HepG2 (cell line): ENCODE data around the gene SKP2. TPM values are rescaled to one million over a fixed set of nuclear protein-coding genes. Genes with fewer than 3 reads are reported as not detected.
A peak's percentile ranks its signal among the peaks of the same experiment; 100 is the strongest.

Experiments
- BHLHE40 ChIP-seq: IDR thresholded peaks from 2 replicates; pipeline ENCODE4 v1.6.1; 2011; ENCODE audit warnings: low read length, improper control_type of control experiment
- CREB1 ChIP-seq, 2 experiments: fragments of 450-650 bp in 1 of 2; IDR thresholded peaks; 2 replicates each; pipeline ENCODE4 v1.6.1; 2016 to 2017; ENCODE audit warnings: control low read depth in 1 of 2, mild to moderate bottlenecking in 1 of 2, missing compliant biosample characterization in 1 of 2, missing genetic modification characterization in 1 of 2
- E2F2 ChIP-seq: sonication (generic); formaldehyde crosslinking; IDR thresholded peaks from 2 replicates; pipeline ENCODE4 v1.4.0; 2020; ENCODE audit warnings: missing genetic modification reagents, borderline replicate concordance
- EHMT2 ChIP-seq: fragments of 200-600 bp; sonication (generic); IDR thresholded peaks from 2 replicates; pipeline ENCODE4 v1.7.0; 2017; ENCODE audit warnings: antibody characterized with exemption, low read depth, low read length, borderline replicate concordance
- KDM6A ChIP-seq: IDR thresholded peaks from 2 replicates; pipeline ENCODE4 v1.6.1; 2016; ENCODE audit warnings: low read depth
- MIER2 ChIP-seq: IDR thresholded peaks from 2 replicates; pipeline ENCODE4 v1.6.1; 2016; ENCODE audit warnings: missing biosample characterization, missing genetic modification reagents
- REST ChIP-seq, 2 experiments: IDR thresholded peaks; 2 replicates each; pipeline ENCODE4 v1.6.1; 2011 to 2012; ENCODE audit warnings: low read length in 2 of 2, borderline replicate concordance in 1 of 2, low read depth in 1 of 2, mild to moderate bottlenecking in 1 of 2, moderate library complexity in 1 of 2
- TBX2 ChIP-seq: sonication (generic); formaldehyde crosslinking; IDR thresholded peaks from 2 replicates; pipeline ENCODE4 v1.5.0; 2020; ENCODE audit warnings: missing genetic modification reagents, mild to moderate bottlenecking, borderline replicate concordance
- TGIF2 ChIP-seq: IDR thresholded peaks from 2 replicates; pipeline ENCODE4 v1.6.1; 2016; ENCODE audit warnings: control low read depth, missing compliant biosample characterization
- ZNF17 ChIP-seq: sonication (generic); formaldehyde crosslinking; IDR thresholded peaks from 2 replicates; pipeline ENCODE4 v1.5.0; 2020; ENCODE audit warnings: mild to moderate bottlenecking, missing genetic modification reagents
- ZNF33A ChIP-seq: sonication (generic); formaldehyde crosslinking; IDR thresholded peaks from 2 replicates; pipeline ENCODE4 v1.5.1; 2020; ENCODE audit warnings: missing genetic modification reagents, mild to moderate bottlenecking, moderate library complexity, borderline replicate concordance
- ZNF441 ChIP-seq: sonication (generic); formaldehyde crosslinking; IDR thresholded peaks from 2 replicates; pipeline ENCODE4 v1.7.0; 2021; ENCODE audit warnings: missing genetic modification reagents, borderline replicate concordance
- ZNF556 ChIP-seq: sonication (generic); formaldehyde crosslinking; IDR thresholded peaks from 2 replicates; pipeline ENCODE4 v1.4.0; 2020; ENCODE audit warnings: mild to moderate bottlenecking, missing genetic modification reagents, borderline replicate concordance
- ZNF75D ChIP-seq: sonication (generic); formaldehyde crosslinking; IDR thresholded peaks from 2 replicates; pipeline ENCODE4 v1.8.1; 2023; ENCODE audit warnings: missing genetic modification reagents, mild to moderate bottlenecking, borderline replicate concordance
- polyA plus RNA-seq, 8 experiments: library from polyadenylated mRNA; depleted of rRNA in 3 of 8; stranded (reverse) in 7 of 8; unstranded in 1 of 8; fragments of >200 nt; fragmentation: Illumina TruSeq in 4 of 8; extraction: Trizol in 4 of 8; gene quantifications; 2 replicates each; pipeline versions ENCODE4 v1.2.1 to v1.2.3, GENCODE V29; 2011 to 2016; ENCODE audit warnings: low read depth in 4 of 8, missing spikeins in 1 of 8, mixed read lengths in 1 of 8; ENCODE audit not compliant: insufficient read depth in 1 of 8
- total RNA-seq, 5 experiments: library from RNA; depleted of rRNA; stranded (reverse); fragments of >200 nt; fragmentation: Illumina TruSeq; extraction: Trizol; gene quantifications; 2 replicates each; pipeline ENCODE4 v1.2.3, GENCODE V29; 2016; ENCODE audit warnings: low read depth in 1 of 5
- TF ChIP-seq, protein P1 (sequence below): sonication (generic); formaldehyde crosslinking; IDR thresholded peaks from 2 replicates; pipeline ENCODE4 v1.5.1; 2020; ENCODE audit warnings: missing genetic modification reagents, mild to moderate bottlenecking, borderline replicate concordance
- TF ChIP-seq, protein P2 (sequence below): IDR thresholded peaks from 2 replicates; pipeline ENCODE4 v1.6.1; 2016; ENCODE audit warnings: low read depth, missing genetic modification reagents, missing compliant biosample characterization

SKP2 gene
- total and polyA plus RNA-seq, 2 of the 13 experiments (the other 11 are each of a cell fraction or from before 2014, with no cell fraction given), result 29.6 to 84.1 TPM

GRCh38 chr5:36151434-36152323 is at the start of gene SKP2, which contains the start of gene LMBRD2 (continued):
- TF ChIP-seq ZNF33A (CRISPR knock-in tag), result no peak; the same call in 1 of the 2 replicates
- TF ChIP-seq TGIF2 (CRISPR knock-in tag), result peak; percentile 83; the same call in 1 of the 2 replicates
- TF ChIP-seq KDM6A (CRISPR knock-in tag), result no peak
- TF ChIP-seq, protein P1, sequence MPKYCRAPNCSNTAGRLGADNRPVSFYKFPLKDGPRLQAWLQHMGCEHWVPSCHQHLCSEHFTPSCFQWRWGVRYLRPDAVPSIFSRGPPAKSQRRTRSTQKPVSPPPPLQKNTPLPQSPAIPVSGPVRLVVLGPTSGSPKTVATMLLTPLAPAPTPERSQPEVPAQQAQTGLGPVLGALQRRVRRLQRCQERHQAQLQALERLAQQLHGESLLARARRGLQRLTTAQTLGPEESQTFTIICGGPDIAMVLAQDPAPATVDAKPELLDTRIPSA (CRISPR knock-in tag), result 0 out of 2 replicates have a peak, but pooled peaks have one; percentile 32
- peak; percentile 61 for TF ChIP-seq TBX2
- TF ChIP-seq CREB1 (IDR thresholded peaks at IDR 0.05), result peak; percentile 66; the same call in 1 of the 2 replicates
- TF ChIP-seq CREB1 (CRISPR knock-in tag; IDR thresholded peaks at IDR 0.05), result peak; percentile 83
- TF ChIP-seq MIER2 (CRISPR knock-in tag), result no peak
- TF ChIP-seq, protein P2, sequence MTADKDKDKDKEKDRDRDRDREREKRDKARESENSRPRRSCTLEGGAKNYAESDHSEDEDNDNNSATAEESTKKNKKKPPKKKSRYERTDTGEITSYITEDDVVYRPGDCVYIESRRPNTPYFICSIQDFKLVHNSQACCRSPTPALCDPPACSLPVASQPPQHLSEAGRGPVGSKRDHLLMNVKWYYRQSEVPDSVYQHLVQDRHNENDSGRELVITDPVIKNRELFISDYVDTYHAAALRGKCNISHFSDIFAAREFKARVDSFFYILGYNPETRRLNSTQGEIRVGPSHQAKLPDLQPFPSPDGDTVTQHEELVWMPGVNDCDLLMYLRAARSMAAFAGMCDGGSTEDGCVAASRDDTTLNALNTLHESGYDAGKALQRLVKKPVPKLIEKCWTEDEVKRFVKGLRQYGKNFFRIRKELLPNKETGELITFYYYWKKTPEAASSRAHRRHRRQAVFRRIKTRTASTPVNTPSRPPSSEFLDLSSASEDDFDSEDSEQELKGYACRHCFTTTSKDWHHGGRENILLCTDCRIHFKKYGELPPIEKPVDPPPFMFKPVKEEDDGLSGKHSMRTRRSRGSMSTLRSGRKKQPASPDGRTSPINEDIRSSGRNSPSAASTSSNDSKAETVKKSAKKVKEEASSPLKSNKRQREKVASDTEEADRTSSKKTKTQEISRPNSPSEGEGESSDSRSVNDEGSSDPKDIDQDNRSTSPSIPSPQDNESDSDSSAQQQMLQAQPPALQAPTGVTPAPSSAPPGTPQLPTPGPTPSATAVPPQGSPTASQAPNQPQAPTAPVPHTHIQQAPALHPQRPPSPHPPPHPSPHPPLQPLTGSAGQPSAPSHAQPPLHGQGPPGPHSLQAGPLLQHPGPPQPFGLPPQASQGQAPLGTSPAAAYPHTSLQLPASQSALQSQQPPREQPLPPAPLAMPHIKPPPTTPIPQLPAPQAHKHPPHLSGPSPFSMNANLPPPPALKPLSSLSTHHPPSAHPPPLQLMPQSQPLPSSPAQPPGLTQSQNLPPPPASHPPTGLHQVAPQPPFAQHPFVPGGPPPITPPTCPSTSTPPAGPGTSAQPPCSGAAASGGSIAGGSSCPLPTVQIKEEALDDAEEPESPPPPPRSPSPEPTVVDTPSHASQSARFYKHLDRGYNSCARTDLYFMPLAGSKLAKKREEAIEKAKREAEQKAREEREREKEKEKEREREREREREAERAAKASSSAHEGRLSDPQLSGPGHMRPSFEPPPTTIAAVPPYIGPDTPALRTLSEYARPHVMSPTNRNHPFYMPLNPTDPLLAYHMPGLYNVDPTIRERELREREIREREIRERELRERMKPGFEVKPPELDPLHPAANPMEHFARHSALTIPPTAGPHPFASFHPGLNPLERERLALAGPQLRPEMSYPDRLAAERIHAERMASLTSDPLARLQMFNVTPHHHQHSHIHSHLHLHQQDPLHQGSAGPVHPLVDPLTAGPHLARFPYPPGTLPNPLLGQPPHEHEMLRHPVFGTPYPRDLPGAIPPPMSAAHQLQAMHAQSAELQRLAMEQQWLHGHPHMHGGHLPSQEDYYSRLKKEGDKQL (CRISPR knock-in tag), result peak; percentile 36; the same call in 1 of the 2 replicates
- no peak; the same call in 1 of the 2 replicates for TF ChIP-seq ZNF556 (CRISPR knock-in tag)
- TF ChIP-seq EHMT2, result no peak
- no peak for TF ChIP-seq ZNF17 (CRISPR knock-in tag)
- TF ChIP-seq BHLHE40, result peak; percentile 28; the same call in 1 of the 2 replicates
- peak in 1 of 2 experiments; percentile 9; a peak in 1 of 4 replicates for TF ChIP-seq REST (IDR thresholded peaks at IDR 0.05; ENCODE audit: borderline replicate concordance in 1 of 2, low read depth in 1 of 2, low read length in 2 of 2)
- no peak for TF ChIP-seq E2F2 (CRISPR knock-in tag)
- TF ChIP-seq ZNF75D (CRISPR knock-in tag), result no peak
- 0 out of 2 replicates have a peak, but pooled peaks have one; percentile 48 for TF ChIP-seq ZNF441
